Measurements from ENCODE around the gene MROH9. TPM values are rescaled to one million over a fixed set of nuclear protein-coding genes. Genes with fewer than 3 reads are reported as not detected.

Gene MROH9
- polyA plus RNA-seq, 1 of the 3 experiments (the other 2 are of a cell fraction): 0.26 TPM

- no peaks in the 10 kb centered on the region for H3K4me1 ChIP-seq (ENCODE audit: control insufficient read depth in 1 of 2, insufficient read depth in 2 of 2, low read depth in 1 of 2, low read length in 1 of 2)
- no peak overlapping the region for H3K9ac ChIP-seq
- no peaks in the 10 kb centered on the region for H3F3A ChIP-seq (replicated peaks; ENCODE audit: insufficient read depth)
- H3K9me2 ChIP-seq: no peaks in the 10 kb centered on the region
- no peak overlapping the region for H3K27ac ChIP-seq (ENCODE audit: low read depth in 2 of 2, low read length in 1 of 2)
- TF ChIP-seq FOSL2 (IDR thresholded peaks at IDR 0.05; ENCODE audit: borderline replicate concordance, low read depth) (no peak), CHD2 (IDR thresholded peaks at IDR 0.05; ENCODE audit: low read length, partially characterized antibody) (no peak), NRF1 (IDR thresholded peaks at IDR 0.05; ENCODE audit: low read depth, low read length) (no peak)
- no peaks in the 10 kb centered on the region for H4K20me1 ChIP-seq (ENCODE audit: insufficient read depth)
- H3K4me2 ChIP-seq: no peak overlapping the region
- no peaks in the 10 kb centered on the region for H3K9me3 ChIP-seq
- ChIA-PET POLR2A (no interaction called here), CTCF (no interaction called here)
- no peak overlapping the region for H3K4me3 ChIP-seq (ENCODE audit: low read depth in 2 of 2, low read length in 1 of 2)
- 11% methylated on average over 5 of the region's 5 CpGs for WGBS (ENCODE audit: low lambda C conversion rate)
- H3K27me3 ChIP-seq (ENCODE audit: insufficient read depth): no peaks in the 10 kb centered on the region
- DNase-seq: no peak
- no peaks in the 10 kb centered on the region for H3K79me2 ChIP-seq (ENCODE audit: insufficient read depth)
- H2AFZ ChIP-seq (ENCODE audit: low read depth): no peak overlapping the region
- no peaks in the 10 kb centered on the region for H3K36me3 ChIP-seq (replicated peaks in 1 of 2; ENCODE audit: control insufficient read depth in 1 of 2, insufficient read depth in 2 of 2, low read length in 1 of 2)
Measured at GRCh38 chr1:171083222-171083621, 147.9 kb downstream of the MROH9 start.

DNA sequence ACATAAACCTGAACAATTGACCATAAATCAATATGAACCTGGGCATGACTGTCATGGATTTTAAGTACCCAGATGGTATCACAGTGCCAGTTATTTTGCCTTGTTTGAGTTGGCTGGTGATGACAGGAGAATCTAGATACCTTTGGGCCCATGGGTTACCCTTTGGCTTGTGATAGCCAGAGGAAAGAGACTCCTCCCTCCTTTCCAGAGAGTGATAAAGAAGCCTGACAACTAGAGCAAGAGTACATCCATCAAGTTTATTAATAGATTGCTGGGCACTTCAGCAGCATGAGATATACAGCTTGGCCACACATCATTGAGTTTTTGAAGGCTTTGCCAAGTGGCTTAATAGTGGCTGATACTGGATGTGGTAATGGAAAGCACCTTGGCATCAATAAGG is 148.8 kb downstream of the MROH9 start:
- POLR2A ChIA-PET: no interaction called here
- CTCF ChIA-PET: interaction anchor here (1.0 kb wide), 1 partner anchor 230 kb away, joined by 3 read pairs; the partner anchor contains the start of gene FMO4
- no peak overlapping the region for H3K4me2 ChIP-seq
- no peak overlapping the region for H2AFZ ChIP-seq (ENCODE audit: low read depth)
- no peaks in the 10 kb centered on the region for H4K20me1 ChIP-seq (ENCODE audit: insufficient read depth)
- H3F3A ChIP-seq (replicated peaks; ENCODE audit: insufficient read depth): no peaks in the 10 kb centered on the region
- H3K79me2 ChIP-seq (ENCODE audit: insufficient read depth): no peaks in the 10 kb centered on the region
- DNase-seq: no peak
- TF ChIP-seq NFIC (IDR thresholded peaks at IDR 0.05; ENCODE audit: borderline replicate concordance): no peak
- TF ChIP-seq USF1 (IDR thresholded peaks at IDR 0.05; ENCODE audit: borderline replicate concordance, low read depth): no peak
- TF ChIP-seq EZH2phosphoT487 (IDR thresholded peaks at IDR 0.05; ENCODE audit: borderline replicate concordance, low read depth): no peak
- no peak for TF ChIP-seq CHD2 (IDR thresholded peaks at IDR 0.05; ENCODE audit: low read length, partially characterized antibody)
- TF ChIP-seq IRF3 (IDR thresholded peaks at IDR 0.05; ENCODE audit: low read depth, low read length): no peak
- TF ChIP-seq GABPA (IDR thresholded peaks at IDR 0.05; ENCODE audit: low read depth): no peak
- no peak for TF ChIP-seq ELF1 (IDR thresholded peaks at IDR 0.05)
- H3K27me3 ChIP-seq (ENCODE audit: insufficient read depth): peaks cover 6% of the 10 kb centered on the region; the same call in 1 of the 2 replicates
- no peaks in the 10 kb centered on the region for H3K4me1 ChIP-seq (ENCODE audit: control insufficient read depth in 1 of 2, insufficient read depth in 2 of 2, low read depth in 1 of 2, low read length in 1 of 2)
- H3K4me3 ChIP-seq (ENCODE audit: low read depth in 2 of 2, low read length in 1 of 2): no peak overlapping the region
- H3K9me3 ChIP-seq: no peaks in the 10 kb centered on the region
- no peak overlapping the region for H3K27ac ChIP-seq (ENCODE audit: low read depth in 2 of 2, low read length in 1 of 2)
- H3K9ac ChIP-seq: no peak overlapping the region
- H3K9me2 ChIP-seq: no peaks in the 10 kb centered on the region
- H3K36me3 ChIP-seq (replicated peaks in 1 of 2; ENCODE audit: control insufficient read depth in 1 of 2, insufficient read depth in 2 of 2, low read length in 1 of 2): no peaks in the 10 kb centered on the region

DNA sequence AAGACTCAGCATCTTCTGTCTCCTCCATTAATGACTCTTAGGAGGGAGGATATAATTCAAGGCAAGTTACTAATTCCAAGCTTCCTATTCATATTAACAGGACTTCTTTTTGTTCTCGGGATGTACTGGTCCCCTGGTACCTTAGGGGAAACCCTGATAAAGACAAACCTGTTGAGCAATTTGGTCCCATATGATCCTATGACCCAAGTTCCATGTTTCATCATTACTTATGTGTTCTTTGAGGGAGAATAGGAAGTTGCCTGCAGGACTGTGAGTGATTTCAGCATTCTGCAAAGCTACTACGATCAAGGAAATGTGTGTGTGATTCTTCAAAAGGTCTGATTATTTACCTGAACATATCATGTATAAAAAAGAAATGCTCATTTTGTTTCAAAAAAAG is 149.5 kb downstream of the MROH9 start:
- Histone ChIP-seq H3K4me1 (ENCODE audit: control insufficient read depth in 1 of 2, insufficient read depth in 2 of 2, low read depth in 1 of 2, low read length in 1 of 2) (no peaks in the 10 kb centered on the region), H3F3A (replicated peaks; ENCODE audit: insufficient read depth) (no peaks in the 10 kb centered on the region), H2AFZ (ENCODE audit: low read depth) (no peak overlapping the region), H3K79me2 (ENCODE audit: insufficient read depth) (no peaks in the 10 kb centered on the region), H3K9me3 (no peaks in the 10 kb centered on the region), H3K4me2 (no peak overlapping the region), H3K27me3 (ENCODE audit: insufficient read depth) (peaks cover 7% of the 10 kb centered on the region; the same call in 1 of the 2 replicates), H3K36me3 (replicated peaks in 1 of 2; ENCODE audit: control insufficient read depth in 1 of 2, insufficient read depth in 2 of 2, low read length in 1 of 2) (no peaks in the 10 kb centered on the region), H3K9me2 (no peaks in the 10 kb centered on the region), H3K4me3 (ENCODE audit: low read depth in 2 of 2, low read length in 1 of 2) (no peak overlapping the region), H3K9ac (no peak overlapping the region), H4K20me1 (ENCODE audit: insufficient read depth) (no peaks in the 10 kb centered on the region), H3K27ac (ENCODE audit: low read depth in 2 of 2, low read length in 1 of 2) (no peak overlapping the region)
- TF ChIP-seq REST (IDR thresholded peaks at IDR 0.05; ENCODE audit: low read depth, low read length) (no peak), ELF1 (IDR thresholded peaks at IDR 0.05) (no peak), NRF1 (IDR thresholded peaks at IDR 0.05; ENCODE audit: low read depth, low read length) (no peak), MAX (IDR thresholded peaks at IDR 0.05; ENCODE audit: low read depth) (no peak), GATA2 (CRISPR knock-in tag; IDR thresholded peaks at IDR 0.05) (no peak), CHD2 (IDR thresholded peaks at IDR 0.05; ENCODE audit: low read length, partially characterized antibody) (no peak), SIN3A (IDR thresholded peaks at IDR 0.05; ENCODE audit: borderline replicate concordance, low read depth, low read length) (no peak)
- CTCF ChIA-PET: interaction anchor here (1.0 kb wide), 1 partner anchor 229 kb away, joined by 3 read pairs; the partner anchor contains the start of gene FMO4
- DNase-seq: no peak
- POLR2A ChIA-PET: no interaction called here
- WGBS (ENCODE audit: low lambda C conversion rate): 6% methylated on average over 2 of the region's 2 CpGs

Data from SK-N-SH (cell line).